A673 (cell line): ENCODE data around the gene VANGL1.

Experiments
- EZH2 ChIP-seq: fragments of 200-600 bp; sonication (generic); IDR thresholded peaks from 2 replicates; pipeline ENCODE4 v1.6.1; 2017; ENCODE audit warnings: borderline replicate concordance, low read depth, mild to moderate bottlenecking, mixed read lengths, antibody characterized with exemption, low read length; ENCODE audit not compliant: poor library complexity, severe bottlenecking
- TF ChIP-seq, protein P1 (sequence below): fragments of 300-800, 200-600 bp; sonication (generic); conservative IDR thresholded peaks from 2 replicates; pipeline ENCODE4 v1.5.1; 2017; ENCODE audit warnings: low read depth, mild to moderate bottlenecking, antibody characterized with exemption, low read length, moderate library complexity, mixed read lengths

DNA sequence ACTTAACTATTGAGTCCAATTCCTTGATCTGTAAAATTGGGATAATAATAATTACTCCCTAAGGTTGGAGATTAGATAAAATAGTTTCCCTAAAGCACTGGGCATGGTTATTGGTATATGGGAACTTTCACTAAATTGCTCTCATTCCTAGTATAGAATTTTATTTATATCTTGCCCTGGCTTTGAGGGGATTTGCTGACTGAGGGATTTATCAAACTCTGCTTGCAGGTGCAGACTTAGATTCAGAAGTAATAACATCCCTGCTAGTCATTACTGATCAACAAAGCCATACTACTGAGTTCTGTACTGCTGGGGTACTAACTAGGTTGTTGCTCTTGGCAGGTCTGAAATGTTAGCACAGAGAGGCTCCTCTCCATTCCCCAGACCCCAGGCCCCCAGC lies 84.8 kb downstream of the VANGL1 start:
- TF ChIP-seq, protein P1, sequence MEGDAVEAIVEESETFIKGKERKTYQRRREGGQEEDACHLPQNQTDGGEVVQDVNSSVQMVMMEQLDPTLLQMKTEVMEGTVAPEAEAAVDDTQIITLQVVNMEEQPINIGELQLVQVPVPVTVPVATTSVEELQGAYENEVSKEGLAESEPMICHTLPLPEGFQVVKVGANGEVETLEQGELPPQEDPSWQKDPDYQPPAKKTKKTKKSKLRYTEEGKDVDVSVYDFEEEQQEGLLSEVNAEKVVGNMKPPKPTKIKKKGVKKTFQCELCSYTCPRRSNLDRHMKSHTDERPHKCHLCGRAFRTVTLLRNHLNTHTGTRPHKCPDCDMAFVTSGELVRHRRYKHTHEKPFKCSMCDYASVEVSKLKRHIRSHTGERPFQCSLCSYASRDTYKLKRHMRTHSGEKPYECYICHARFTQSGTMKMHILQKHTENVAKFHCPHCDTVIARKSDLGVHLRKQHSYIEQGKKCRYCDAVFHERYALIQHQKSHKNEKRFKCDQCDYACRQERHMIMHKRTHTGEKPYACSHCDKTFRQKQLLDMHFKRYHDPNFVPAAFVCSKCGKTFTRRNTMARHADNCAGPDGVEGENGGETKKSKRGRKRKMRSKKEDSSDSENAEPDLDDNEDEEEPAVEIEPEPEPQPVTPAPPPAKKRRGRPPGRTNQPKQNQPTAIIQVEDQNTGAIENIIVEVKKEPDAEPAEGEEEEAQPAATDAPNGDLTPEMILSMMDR = no peak
- TF ChIP-seq EZH2 = no peak
